PC-9 (cell line): ENCODE results near the gene GLS. TPM values are rescaled to one million over a fixed set of nuclear protein-coding genes. Genes with fewer than 3 reads are reported as not detected.
A peak's percentile ranks its signal among the peaks of the same experiment; 100 is the strongest.

Experiments used
- BruUV-seq: library from RNA; stranded (reverse); fragments of 400-500 nt; replicated peaks from 2 replicates; lab custom pipeline; 2021; lab: Mats Ljungman, UMichigan
- CTCF ChIA-PET: fragments of 300-600 bp; sonication (Branson Sonifier 250); formaldehyde crosslinking; loops from one replicate; lab custom pipeline; 2022; ENCODE audit warnings: antibody characterized with exemption; lab: Charles Lee
- POLR2A ChIA-PET: fragments of 300-600 bp; sonication (Branson Sonifier 250); formaldehyde crosslinking; loops from one replicate; lab custom pipeline; 2022; ENCODE audit warnings: antibody characterized with exemption; ENCODE audit not compliant: unreplicated experiment; lab: Charles Lee
- DNase-seq, 2 experiments: peaks; one replicate each; pipeline versions ENCODE4 v3.0.0 to v3.0.0-alpha.2; 2015 to 2022; ENCODE audit warnings: mixed read lengths in 1 of 2
- H2AFZ ChIP-seq: fragments of 200-600 bp; sonication (generic); 2 replicates; pipeline ENCODE4 v1.8.1; 2017; ENCODE audit warnings: antibody characterized with exemption
- H3F3A ChIP-seq: fragments of 200-600 bp; sonication (generic); 2 replicates; pipeline ENCODE4 v1.8.1; 2017; ENCODE audit warnings: antibody characterized with exemption, mild to moderate bottlenecking, low read depth; ENCODE audit not compliant: insufficient read depth
- H3K27ac ChIP-seq: fragments of 200-600 bp; sonication (generic); 2 replicates; pipeline ENCODE4 v1.6.1; 2016; ENCODE audit warnings: mixed run types
- H3K27me3 ChIP-seq: fragments of 200-600 bp; sonication (generic); 2 replicates; pipeline ENCODE4 v1.6.1; 2016; ENCODE audit warnings: low read depth, mixed run types; ENCODE audit not compliant: insufficient read depth
- H3K36me3 ChIP-seq: fragments of 200-600 bp; sonication (generic); 2 replicates; pipeline ENCODE4 v1.6.1; 2016; ENCODE audit warnings: low read depth, mixed run types
- H3K4me1 ChIP-seq: fragments of 200-600 bp; sonication (generic); replicated peaks from 2 replicates; pipeline ENCODE4 v1.6.1; 2016; ENCODE audit warnings: mixed run types; ENCODE audit not compliant: insufficient read depth
- H3K4me2 ChIP-seq: fragments of 200-600 bp; sonication (generic); 2 replicates; pipeline ENCODE4 v1.6.1; 2017; ENCODE audit warnings: mixed run types
- H3K4me3 ChIP-seq: fragments of 200-600 bp; sonication (generic); 2 replicates; pipeline ENCODE4 v1.6.1; 2016; ENCODE audit warnings: mixed run types
- H3K79me2 ChIP-seq: fragments of 200-600 bp; sonication (generic); 2 replicates; pipeline ENCODE4 v1.6.1; 2017; ENCODE audit warnings: low read depth, mixed run types
- H3K9me2 ChIP-seq: fragments of 200-600 bp; sonication (generic); 2 replicates; pipeline ENCODE4 v1.8.1; 2017; ENCODE audit warnings: mild to moderate bottlenecking; ENCODE audit not compliant: insufficient read depth
- H3K9me3 ChIP-seq: fragments of 200-600 bp; sonication (generic); 2 replicates; pipeline ENCODE4 v1.8.1; 2016; ENCODE audit warnings: low read depth; ENCODE audit not compliant: insufficient read depth
- H4K20me1 ChIP-seq: fragments of 200-600 bp; sonication (generic); 2 replicates; pipeline ENCODE4 v1.8.1; 2017; ENCODE audit not compliant: insufficient read depth
- CTCF ChIP-seq: fragments of 200-600 bp; sonication (generic); conservative IDR thresholded peaks from 2 replicates; pipeline ENCODE4 v1.6.1; 2017; ENCODE audit warnings: mixed run types, antibody characterized with exemption, mild to moderate bottlenecking, moderate library complexity
- EZH2 ChIP-seq: fragments of 200-600 bp; sonication (generic); IDR thresholded peaks from 2 replicates; pipeline ENCODE4 v1.8.0; 2017; ENCODE audit warnings: antibody characterized with exemption, low read depth
- intact Hi-C: fragments of 100-400 bp; cut with micrococcal nuclease; formaldehyde crosslinking; loops from one replicate; pipeline ENCODE4 v1.10.0; 2022; ENCODE audit not compliant: unreplicated experiment
- total RNA-seq: library from RNA; stranded (reverse); gene quantifications from 2 replicates; pipeline ENCODE4 v1.2.3, GENCODE V29; 2021

GLS gene
- total RNA-seq, 1 experiment from 2014 or later = 68.5 TPM

GRCh38 chr2:190948671-190949070, 68.0 kb downstream of the GLS start:
- Histone ChIP-seq H3K36me3 (no peaks in the 10 kb centered on the region), H3K27ac (peak overlapping the region; percentile 46; the same call in 1 of the 2 replicates), H3K4me1 (peaks cover 33% of the 10 kb centered on the region), H3K79me2 (no peaks in the 10 kb centered on the region), H3K4me3 (no peak overlapping the region), H3K27me3 (no peaks in the 10 kb centered on the region), H3K9me3 (no peaks in the 10 kb centered on the region), H2AFZ (no peak overlapping the region), H3F3A (peaks cover 20% of the 10 kb centered on the region), H3K4me2 (peak overlapping the region; percentile 37; the same call in 1 of the 2 replicates), H3K9me2 (no peaks in the 10 kb centered on the region), H4K20me1 (no peaks in the 10 kb centered on the region)
- BruUV-seq = no TSS peak
- ChIA-PET POLR2A (no interaction called here), CTCF (no interaction called here)
- TF ChIP-seq EZH2 (no peak), CTCF (no peak)
- intact Hi-C loops = loop anchor here (1.0 to 5.0 kb wide), 3 partner anchors 32 to 861 kb away; no protein-coding TSS in a partner anchor
- DNase-seq = peak; percentile 37 to 44

GRCh38 chr2:190950566-190950991, 70.0 kb downstream of the GLS start:
- POLR2A ChIA-PET = no interaction called here
- peaks cover 17% of the 10 kb centered on the region for H3F3A ChIP-seq
- no peak overlapping the region for H3K4me2 ChIP-seq

GRCh38 chr2:190953257-190953656, 72.6 kb downstream of the GLS start:
- H3K27ac ChIP-seq = no peak overlapping the region
- no peaks in the 10 kb centered on the region for H3K79me2 ChIP-seq
- no peaks in the 10 kb centered on the region for H3K36me3 ChIP-seq
- H4K20me1 ChIP-seq = no peaks in the 10 kb centered on the region
- no peaks in the 10 kb centered on the region for H3K27me3 ChIP-seq
- H3K4me2 ChIP-seq = no peak overlapping the region
- peaks cover 9% of the 10 kb centered on the region for H3K4me1 ChIP-seq
- intact Hi-C loops = no loop called here
- H3F3A ChIP-seq = peaks cover 2% of the 10 kb centered on the region
- no peaks in the 10 kb centered on the region for H3K9me3 ChIP-seq
- no peak for DNase-seq
- CTCF ChIA-PET = no interaction called here
- H3K4me3 ChIP-seq = no peak overlapping the region
- TF ChIP-seq CTCF (no peak), EZH2 (no peak)
- no TSS peak for BruUV-seq
- H2AFZ ChIP-seq = no peak overlapping the region
- POLR2A ChIA-PET = no interaction called here
- no peaks in the 10 kb centered on the region for H3K9me2 ChIP-seq

More at GRCh38 chr2:190950566-190950991, 70.0 kb downstream of the GLS start:
- H3K4me3 ChIP-seq = no peak overlapping the region
- no peak overlapping the region for H3K27ac ChIP-seq
- no peaks in the 10 kb centered on the region for H3K9me2 ChIP-seq
- intact Hi-C loops = no loop called here
- no peaks in the 10 kb centered on the region for H3K36me3 ChIP-seq
- CTCF ChIA-PET = no interaction called here
- no peaks in the 10 kb centered on the region for H3K27me3 ChIP-seq
- TF ChIP-seq EZH2 (no peak), CTCF (no peak)
- DNase-seq = no peak
- no peaks in the 10 kb centered on the region for H3K9me3 ChIP-seq
- H3K4me1 ChIP-seq = peaks cover 33% of the 10 kb centered on the region
- H4K20me1 ChIP-seq = no peaks in the 10 kb centered on the region
- no peaks in the 10 kb centered on the region for H3K79me2 ChIP-seq
- H2AFZ ChIP-seq = no peak overlapping the region
- BruUV-seq = no TSS peak
